ENCODE measurements around the gene ITIH1. TPM values are rescaled to one million over a fixed set of nuclear protein-coding genes. Genes with fewer than 3 reads are reported as not detected.

Gene ITIH1
- total RNA-seq, 1 experiment from 2014 or later, result 0.26 TPM

DNA sequence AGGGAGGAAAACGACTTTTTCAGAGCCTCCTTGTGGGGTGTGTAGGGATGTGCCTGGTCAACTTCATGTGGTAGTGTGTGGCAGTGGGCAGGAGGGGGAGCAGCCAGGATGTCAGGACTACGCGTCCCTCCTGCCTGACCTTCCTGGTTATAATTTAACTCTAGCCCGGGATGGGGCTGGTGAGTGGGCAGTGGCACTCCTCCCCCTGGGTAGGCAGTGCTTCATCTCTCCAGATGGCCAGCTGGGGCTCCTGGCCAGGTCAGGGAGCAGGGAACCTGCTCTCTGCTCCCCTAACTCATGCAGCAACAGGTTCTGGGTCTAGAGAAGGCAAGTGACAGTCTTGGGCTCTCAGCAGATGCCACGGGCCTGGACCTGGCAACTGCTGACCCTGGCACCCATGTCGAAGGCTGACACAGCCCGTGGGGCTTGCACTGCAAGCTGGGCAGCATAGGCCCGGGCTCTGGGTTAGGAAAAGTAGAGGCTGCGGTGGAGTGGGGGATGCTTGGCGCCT lies 50.5 kb downstream of the ITIH1 start (continued):
- no peak for TF ChIP-seq NFATC4 (CRISPR knock-in tag; IDR thresholded peaks at IDR 0.05)

DNA sequence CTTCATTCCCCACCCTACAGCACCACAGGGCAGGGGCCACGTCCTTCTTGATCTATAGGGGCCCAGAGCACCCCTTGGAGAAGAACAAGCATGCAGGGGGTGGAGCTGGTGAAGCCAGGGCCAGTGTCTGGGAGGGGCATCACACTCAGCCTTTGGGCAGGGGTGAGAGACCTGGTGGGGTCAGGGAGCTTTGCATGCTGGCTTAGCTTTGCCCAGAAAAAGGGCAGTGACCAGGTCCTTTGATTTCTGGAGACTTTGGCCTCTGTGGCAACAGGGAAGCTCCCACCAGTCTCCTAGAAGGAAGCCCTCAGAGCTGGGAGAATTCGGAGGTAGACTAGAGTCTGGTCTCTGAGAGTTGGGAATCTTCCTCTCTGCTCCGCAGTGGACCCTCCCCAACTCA lies 52.1 kb downstream of the ITIH1 start:
- no peak for TF ChIP-seq ZNF263 (CRISPR knock-in tag; IDR thresholded peaks at IDR 0.05; ENCODE audit: low read depth)
- TF ChIP-seq, protein P1, sequence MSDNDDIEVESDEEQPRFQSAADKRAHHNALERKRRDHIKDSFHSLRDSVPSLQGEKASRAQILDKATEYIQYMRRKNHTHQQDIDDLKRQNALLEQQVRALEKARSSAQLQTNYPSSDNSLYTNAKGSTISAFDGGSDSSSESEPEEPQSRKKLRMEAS (CRISPR knock-in tag; IDR thresholded peaks at IDR 0.05), result no peak
- TF ChIP-seq, protein P2, sequence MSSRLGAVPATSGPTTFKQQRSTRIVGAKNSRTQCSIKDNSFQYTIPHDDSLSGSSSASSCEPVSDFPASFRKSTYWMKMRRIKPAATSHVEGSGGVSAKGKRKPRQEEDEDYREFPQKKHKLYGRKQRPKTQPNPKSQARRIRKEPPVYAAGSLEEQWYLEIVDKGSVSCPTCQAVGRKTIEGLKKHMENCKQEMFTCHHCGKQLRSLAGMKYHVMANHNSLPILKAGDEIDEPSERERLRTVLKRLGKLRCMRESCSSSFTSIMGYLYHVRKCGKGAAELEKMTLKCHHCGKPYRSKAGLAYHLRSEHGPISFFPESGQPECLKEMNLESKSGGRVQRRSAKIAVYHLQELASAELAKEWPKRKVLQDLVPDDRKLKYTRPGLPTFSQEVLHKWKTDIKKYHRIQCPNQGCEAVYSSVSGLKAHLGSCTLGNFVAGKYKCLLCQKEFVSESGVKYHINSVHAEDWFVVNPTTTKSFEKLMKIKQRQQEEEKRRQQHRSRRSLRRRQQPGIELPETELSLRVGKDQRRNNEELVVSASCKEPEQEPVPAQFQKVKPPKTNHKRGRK (CRISPR knock-in tag; IDR thresholded peaks at IDR 0.05; ENCODE audit: borderline replicate concordance), result no peak
- TF ChIP-seq, protein P3, sequence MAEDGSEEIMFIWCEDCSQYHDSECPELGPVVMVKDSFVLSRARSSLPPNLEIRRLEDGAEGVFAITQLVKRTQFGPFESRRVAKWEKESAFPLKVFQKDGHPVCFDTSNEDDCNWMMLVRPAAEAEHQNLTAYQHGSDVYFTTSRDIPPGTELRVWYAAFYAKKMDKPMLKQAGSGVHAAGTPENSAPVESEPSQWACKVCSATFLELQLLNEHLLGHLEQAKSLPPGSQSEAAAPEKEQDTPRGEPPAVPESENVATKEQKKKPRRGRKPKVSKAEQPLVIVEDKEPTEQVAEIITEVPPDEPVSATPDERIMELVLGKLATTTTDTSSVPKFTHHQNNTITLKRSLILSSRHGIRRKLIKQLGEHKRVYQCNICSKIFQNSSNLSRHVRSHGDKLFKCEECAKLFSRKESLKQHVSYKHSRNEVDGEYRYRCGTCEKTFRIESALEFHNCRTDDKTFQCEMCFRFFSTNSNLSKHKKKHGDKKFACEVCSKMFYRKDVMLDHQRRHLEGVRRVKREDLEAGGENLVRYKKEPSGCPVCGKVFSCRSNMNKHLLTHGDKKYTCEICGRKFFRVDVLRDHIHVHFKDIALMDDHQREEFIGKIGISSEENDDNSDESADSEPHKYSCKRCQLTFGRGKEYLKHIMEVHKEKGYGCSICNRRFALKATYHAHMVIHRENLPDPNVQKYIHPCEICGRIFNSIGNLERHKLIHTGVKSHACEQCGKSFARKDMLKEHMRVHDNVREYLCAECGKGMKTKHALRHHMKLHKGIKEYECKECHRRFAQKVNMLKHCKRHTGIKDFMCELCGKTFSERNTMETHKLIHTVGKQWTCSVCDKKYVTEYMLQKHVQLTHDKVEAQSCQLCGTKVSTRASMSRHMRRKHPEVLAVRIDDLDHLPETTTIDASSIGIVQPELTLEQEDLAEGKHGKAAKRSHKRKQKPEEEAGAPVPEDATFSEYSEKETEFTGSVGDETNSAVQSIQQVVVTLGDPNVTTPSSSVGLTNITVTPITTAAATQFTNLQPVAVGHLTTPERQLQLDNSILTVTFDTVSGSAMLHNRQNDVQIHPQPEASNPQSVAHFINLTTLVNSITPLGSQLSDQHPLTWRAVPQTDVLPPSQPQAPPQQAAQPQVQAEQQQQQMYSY (CRISPR knock-in tag; IDR thresholded peaks at IDR 0.05), result no peak
- TF ChIP-seq MYBL2 (CRISPR knock-in tag; IDR thresholded peaks at IDR 0.05), result no peak
- no peak for TF ChIP-seq SMAD3 (CRISPR knock-in tag; IDR thresholded peaks at IDR 0.05; ENCODE audit: borderline replicate concordance)
- no peak for TF ChIP-seq KAT7 (CRISPR knock-in tag; IDR thresholded peaks at IDR 0.05; ENCODE audit: borderline replicate concordance)
- no peak for DNase-seq (ENCODE audit: low spot score)
- Mint-ChIP-seq H3K4me3 (no peak overlapping the region), H3K36me3 (no peaks in the 10 kb centered on the region), H3K4me1 (no peaks in the 10 kb centered on the region), H3K27ac (no peak overlapping the region), H3K9me3 (no peaks in the 10 kb centered on the region), H3K27me3 (ENCODE audit: low read depth) (no peaks in the 10 kb centered on the region)
- CTCF ChIA-PET, result interaction anchor here (0.8 to 4.4 kb wide), 3 partner anchors 9 to 37 kb away, joined by 3 to 23 read pairs (median 3); no protein-coding TSS in a partner anchor
- ATAC-seq, result no peak
- POLR2A ChIA-PET, result no interaction called here

DNA sequence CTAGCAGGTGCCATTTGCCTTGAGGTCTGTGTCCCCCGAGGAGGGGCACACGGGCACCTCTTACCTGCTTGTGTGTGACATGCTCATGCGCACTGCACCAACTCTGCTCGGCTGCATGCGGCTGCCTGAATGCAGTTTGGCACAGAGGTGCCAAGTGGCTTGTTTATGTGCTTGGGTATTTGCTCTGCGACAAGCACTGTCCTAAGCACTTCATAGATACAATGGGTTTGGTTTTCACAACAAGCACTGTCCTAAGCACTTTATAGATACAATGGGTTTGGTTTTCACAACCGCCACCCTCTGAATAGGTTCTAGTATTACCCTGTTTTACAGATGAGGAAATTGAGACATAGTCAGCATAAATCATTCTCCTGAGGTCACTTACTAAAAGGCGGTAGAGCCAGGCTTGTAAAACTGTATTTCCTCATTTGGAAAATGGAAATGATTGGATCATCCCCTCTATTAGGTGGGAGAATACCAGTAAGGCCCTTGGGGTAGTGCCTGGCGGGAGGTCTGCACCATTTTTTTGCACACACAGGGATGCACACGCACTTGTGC lies 52.6 kb downstream of the ITIH1 start:
- CTCF ChIA-PET, result interaction anchor here (1.4 to 4.4 kb wide), 3 partner anchors 9 to 38 kb away, joined by 3 to 23 read pairs (median 5); no protein-coding TSS in a partner anchor
- Mint-ChIP-seq H3K36me3 (no peaks in the 10 kb centered on the region), H3K9me3 (no peaks in the 10 kb centered on the region), H3K4me3 (no peak overlapping the region), H3K4me1 (peaks cover under 1% of the 10 kb centered on the region; the same call in 1 of the 2 replicates), H3K27ac (no peak overlapping the region), H3K27me3 (ENCODE audit: low read depth) (no peaks in the 10 kb centered on the region)
- DNase-seq (ENCODE audit: low spot score) (no peak), ATAC-seq (no peak)
- POLR2A ChIA-PET, result no interaction called here
- TF ChIP-seq, protein P4, sequence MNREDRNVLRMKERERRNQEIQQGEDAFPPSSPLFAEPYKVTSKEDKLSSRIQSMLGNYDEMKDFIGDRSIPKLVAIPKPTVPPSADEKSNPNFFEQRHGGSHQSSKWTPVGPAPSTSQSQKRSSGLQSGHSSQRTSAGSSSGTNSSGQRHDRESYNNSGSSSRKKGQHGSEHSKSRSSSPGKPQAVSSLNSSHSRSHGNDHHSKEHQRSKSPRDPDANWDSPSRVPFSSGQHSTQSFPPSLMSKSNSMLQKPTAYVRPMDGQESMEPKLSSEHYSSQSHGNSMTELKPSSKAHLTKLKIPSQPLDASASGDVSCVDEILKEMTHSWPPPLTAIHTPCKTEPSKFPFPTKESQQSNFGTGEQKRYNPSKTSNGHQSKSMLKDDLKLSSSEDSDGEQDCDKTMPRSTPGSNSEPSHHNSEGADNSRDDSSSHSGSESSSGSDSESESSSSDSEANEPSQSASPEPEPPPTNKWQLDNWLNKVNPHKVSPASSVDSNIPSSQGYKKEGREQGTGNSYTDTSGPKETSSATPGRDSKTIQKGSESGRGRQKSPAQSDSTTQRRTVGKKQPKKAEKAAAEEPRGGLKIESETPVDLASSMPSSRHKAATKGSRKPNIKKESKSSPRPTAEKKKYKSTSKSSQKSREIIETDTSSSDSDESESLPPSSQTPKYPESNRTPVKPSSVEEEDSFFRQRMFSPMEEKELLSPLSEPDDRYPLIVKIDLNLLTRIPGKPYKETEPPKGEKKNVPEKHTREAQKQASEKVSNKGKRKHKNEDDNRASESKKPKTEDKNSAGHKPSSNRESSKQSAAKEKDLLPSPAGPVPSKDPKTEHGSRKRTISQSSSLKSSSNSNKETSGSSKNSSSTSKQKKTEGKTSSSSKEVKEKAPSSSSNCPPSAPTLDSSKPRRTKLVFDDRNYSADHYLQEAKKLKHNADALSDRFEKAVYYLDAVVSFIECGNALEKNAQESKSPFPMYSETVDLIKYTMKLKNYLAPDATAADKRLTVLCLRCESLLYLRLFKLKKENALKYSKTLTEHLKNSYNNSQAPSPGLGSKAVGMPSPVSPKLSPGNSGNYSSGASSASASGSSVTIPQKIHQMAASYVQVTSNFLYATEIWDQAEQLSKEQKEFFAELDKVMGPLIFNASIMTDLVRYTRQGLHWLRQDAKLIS (CRISPR knock-in tag; IDR thresholded peaks at IDR 0.05; ENCODE audit: borderline replicate concordance), result no peak
- TF ChIP-seq TEAD4 (CRISPR knock-in tag; IDR thresholded peaks at IDR 0.05) (no peak), ZNF219 (CRISPR knock-in tag; IDR thresholded peaks at IDR 0.05; ENCODE audit: borderline replicate concordance) (no peak), MXD4 (CRISPR knock-in tag; IDR thresholded peaks at IDR 0.05; ENCODE audit: borderline replicate concordance) (no peak), GRHL2 (CRISPR knock-in tag; IDR thresholded peaks at IDR 0.05; ENCODE audit: insufficient replicate concordance, severe bottlenecking) (no peak), HMGA2 (CRISPR knock-in tag; IDR thresholded peaks at IDR 0.05) (no peak)
- TF ChIP-seq, protein P5, sequence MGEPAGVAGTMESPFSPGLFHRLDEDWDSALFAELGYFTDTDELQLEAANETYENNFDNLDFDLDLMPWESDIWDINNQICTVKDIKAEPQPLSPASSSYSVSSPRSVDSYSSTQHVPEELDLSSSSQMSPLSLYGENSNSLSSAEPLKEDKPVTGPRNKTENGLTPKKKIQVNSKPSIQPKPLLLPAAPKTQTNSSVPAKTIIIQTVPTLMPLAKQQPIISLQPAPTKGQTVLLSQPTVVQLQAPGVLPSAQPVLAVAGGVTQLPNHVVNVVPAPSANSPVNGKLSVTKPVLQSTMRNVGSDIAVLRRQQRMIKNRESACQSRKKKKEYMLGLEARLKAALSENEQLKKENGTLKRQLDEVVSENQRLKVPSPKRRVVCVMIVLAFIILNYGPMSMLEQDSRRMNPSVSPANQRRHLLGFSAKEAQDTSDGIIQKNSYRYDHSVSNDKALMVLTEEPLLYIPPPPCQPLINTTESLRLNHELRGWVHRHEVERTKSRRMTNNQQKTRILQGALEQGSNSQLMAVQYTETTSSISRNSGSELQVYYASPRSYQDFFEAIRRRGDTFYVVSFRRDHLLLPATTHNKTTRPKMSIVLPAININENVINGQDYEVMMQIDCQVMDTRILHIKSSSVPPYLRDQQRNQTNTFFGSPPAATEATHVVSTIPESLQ (CRISPR knock-in tag; IDR thresholded peaks at IDR 0.05), result no peak
- TF ChIP-seq, protein P6, sequence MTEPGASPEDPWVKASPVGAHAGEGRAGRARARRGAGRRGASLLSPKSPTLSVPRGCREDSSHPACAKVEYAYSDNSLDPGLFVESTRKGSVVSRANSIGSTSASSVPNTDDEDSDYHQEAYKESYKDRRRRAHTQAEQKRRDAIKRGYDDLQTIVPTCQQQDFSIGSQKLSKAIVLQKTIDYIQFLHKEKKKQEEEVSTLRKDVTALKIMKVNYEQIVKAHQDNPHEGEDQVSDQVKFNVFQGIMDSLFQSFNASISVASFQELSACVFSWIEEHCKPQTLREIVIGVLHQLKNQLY (CRISPR knock-in tag; IDR thresholded peaks at IDR 0.05), result no peak
- TF ChIP-seq, protein P1 (CRISPR knock-in tag; IDR thresholded peaks at IDR 0.05), result no peak

Measured in WTC11 (cell line).